B cell (primary cell): ENCODE measurements around the gene SCN10A.

Source experiments
- EZH2 ChIP-seq: IDR thresholded peaks from 2 replicates; pipeline ENCODE4 v1.6.1; 2012; ENCODE audit warnings: borderline replicate concordance, low read depth, mild to moderate bottlenecking, moderate library complexity, low read length; ENCODE audit not compliant: insufficient read depth, poor library complexity, severe bottlenecking
- TF ChIP-seq, protein P1 (sequence below): fragments of 200-600 bp; IDR thresholded peaks from one replicate; pipeline ENCODE4 v1.8.0; 2022; ENCODE audit warnings: antibody characterized with exemption, mild to moderate bottlenecking

- TF ChIP-seq, protein P1, sequence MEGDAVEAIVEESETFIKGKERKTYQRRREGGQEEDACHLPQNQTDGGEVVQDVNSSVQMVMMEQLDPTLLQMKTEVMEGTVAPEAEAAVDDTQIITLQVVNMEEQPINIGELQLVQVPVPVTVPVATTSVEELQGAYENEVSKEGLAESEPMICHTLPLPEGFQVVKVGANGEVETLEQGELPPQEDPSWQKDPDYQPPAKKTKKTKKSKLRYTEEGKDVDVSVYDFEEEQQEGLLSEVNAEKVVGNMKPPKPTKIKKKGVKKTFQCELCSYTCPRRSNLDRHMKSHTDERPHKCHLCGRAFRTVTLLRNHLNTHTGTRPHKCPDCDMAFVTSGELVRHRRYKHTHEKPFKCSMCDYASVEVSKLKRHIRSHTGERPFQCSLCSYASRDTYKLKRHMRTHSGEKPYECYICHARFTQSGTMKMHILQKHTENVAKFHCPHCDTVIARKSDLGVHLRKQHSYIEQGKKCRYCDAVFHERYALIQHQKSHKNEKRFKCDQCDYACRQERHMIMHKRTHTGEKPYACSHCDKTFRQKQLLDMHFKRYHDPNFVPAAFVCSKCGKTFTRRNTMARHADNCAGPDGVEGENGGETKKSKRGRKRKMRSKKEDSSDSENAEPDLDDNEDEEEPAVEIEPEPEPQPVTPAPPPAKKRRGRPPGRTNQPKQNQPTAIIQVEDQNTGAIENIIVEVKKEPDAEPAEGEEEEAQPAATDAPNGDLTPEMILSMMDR = no peak
- TF ChIP-seq EZH2 = no peak
These were observed 11.8 kb upstream of the SCN10A start for GRCh38 chr3:38827791-38828190.
